HG02885 (cell line): ENCODE data around the gene TRIM2.
"Not testable (repeated sequence)": the region's sequence is repeated elsewhere in the genome, so short reads cannot be mapped to it uniquely, and the experiment has no call there.

Experiments used
- ATAC-seq: cut with Tn5 transposase; IDR thresholded peaks from one replicate; pipeline ENCODE4 v1.9.1; 2021; ENCODE audit warnings: mild to moderate bottlenecking; ENCODE audit not compliant: unreplicated experiment, poor library complexity

Gene TRIM2

GRCh38 chr4:153186046-153186728 lies 18.1 kb upstream of the TRIM2 start:
- ATAC-seq: no peak

- no peak for ATAC-seq
Observed at GRCh38 chr4:153189016-153189801, 15.0 kb upstream of the TRIM2 start.

DNA sequence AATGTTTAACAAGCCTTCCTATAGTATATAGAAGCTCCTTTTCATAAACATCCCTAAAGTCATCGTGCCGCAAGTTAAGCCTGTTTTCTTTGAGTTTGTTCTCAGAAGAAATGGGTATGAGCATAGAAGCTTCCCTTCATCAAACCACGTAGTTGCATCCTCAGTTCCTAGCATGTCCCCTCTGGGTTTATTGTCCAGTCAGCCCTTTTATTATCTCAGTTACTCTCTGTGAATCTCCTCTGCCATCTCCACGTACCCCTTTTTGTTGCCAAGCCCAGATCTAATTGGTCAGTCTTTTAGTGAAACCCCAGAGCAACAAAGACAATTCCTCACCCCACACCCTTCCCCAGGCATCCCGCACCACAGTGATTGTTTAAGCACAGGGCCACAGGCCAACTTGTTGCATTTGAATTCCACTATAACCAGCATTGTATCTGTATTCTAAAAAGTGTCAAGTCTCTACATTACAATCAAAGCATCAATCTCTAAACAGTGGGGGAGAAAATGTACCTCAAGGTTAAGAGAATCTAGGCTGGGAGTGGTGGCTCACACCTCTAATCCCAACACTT lies 12.4 kb upstream of the TRIM2 start:
- ATAC-seq: no peak

DNA sequence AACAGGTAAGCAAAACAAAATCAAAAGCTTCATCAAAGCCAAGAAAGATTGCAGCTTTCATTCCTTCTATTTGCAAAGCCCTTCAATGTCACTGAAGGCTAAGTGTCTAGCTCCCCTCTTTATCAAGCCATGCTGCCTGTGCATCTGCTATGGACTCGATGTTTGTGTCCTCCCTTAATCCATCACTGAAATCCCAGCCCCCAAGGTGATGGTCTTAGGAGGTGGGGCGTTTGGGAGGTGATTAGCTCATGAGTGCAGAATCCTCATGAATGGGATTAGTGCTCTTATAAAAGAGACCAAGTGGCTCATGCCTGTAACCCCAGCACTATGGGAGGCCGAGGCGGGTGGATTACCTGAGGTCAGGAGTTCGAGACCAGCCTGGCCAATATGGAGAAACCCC lies 6.9 kb upstream of the TRIM2 start:
- ATAC-seq: no peak

DNA sequence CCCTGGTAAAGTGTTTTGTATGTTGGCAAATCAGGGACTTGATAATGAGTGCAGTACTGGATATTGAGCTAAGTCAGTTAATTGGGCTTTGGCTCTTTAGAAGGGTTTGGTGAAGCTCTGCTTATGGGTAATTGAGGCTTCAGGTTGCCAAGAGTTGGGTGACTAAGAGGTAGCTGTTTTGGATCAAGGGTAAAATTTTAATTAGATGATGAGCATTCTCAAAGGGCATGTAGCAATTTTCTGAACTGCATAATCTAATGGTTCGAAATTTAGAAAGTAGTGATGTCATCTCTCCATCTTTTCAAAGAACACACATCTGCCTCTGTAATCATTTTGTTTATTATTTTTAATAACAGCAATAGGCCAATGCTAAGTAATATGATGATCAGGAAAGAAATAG lies 5.5 kb upstream of the TRIM2 start:
- no peak for ATAC-seq

- not testable (repeated sequence) for ATAC-seq
Observed at GRCh38 chr4:153203746-153204145, 497 bp upstream of the TRIM2 start.

GRCh38 chr4:153204728-153205648 lies 745 bp downstream of the TRIM2 start:
- peak; percentile 66 for ATAC-seq

GRCh38 chr4:153205757-153206156 lies 1.5 kb downstream of the TRIM2 start:
- no peak for ATAC-seq

DNA sequence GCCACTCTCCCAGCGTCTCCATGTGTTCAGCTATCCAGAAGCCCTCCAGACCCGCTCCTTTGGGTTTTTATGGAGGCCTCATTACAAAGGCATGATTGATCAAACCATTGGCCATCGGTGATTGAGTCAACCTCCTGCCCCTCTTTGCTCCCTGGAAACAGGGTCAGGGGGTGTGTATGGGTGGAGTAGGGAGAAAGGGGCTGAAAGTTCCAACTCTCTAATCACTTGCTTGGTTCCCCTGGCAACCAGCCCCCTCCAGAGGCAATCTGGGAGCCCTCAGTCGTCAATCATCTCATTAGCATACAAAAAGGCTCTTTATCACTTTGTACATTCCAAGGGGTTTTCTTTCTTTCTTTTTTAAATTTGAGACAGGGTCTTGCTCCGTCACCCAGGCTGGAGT lies 2.3 kb downstream of the TRIM2 start:
- ATAC-seq: no peak

- ATAC-seq: no peak
Observed at GRCh38 chr4:153207027-153207426, 2.8 kb downstream of the TRIM2 start.

DNA sequence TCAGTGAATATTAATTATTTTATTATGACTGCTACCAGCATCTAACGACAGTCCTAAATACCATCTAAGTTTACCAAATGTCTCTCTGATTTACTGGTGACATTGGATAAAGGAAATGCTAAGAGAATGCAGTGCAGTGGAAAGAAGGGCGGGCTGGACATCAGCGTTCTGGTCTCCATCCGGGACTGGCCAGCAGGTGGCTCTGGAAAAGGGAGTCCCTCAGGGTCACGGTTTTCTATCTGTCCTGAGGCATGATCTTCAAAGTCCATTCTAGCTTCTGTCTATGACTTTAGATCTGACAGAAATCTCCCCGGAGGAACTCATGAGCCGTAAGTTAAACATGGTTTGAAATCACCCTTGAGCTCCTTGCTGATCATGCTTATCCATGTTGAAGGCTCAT lies 3.3 kb downstream of the TRIM2 start:
- ATAC-seq: no peak

- ATAC-seq: no peak
Observed at GRCh38 chr4:153209410-153209809, 5.2 kb downstream of the TRIM2 start.

GRCh38 chr4:153210727-153211126 lies 6.5 kb downstream of the TRIM2 start:
- no peak for ATAC-seq

- ATAC-seq: no peak
Observed at GRCh38 chr4:153211986-153212728, 7.9 kb downstream of the TRIM2 start.

DNA sequence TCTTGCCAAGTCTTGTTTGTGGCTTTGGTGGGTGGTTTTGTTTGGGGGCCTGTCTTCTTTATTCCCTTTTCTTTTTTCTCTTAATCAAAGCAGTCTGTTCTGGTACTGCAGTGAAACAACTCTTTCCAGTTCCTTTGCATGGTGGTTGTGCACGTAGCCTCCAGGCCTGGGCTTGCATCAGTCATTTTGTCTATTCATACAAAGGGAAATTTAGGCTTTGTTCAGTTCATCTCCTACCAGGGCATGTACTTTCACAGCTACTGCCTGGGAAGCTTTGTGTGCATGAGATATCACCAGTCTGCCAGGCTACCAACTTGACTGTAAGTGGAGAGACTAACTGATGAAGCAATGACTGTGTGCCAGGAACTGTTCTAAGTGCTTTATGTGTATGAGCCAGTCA lies 8.5 kb downstream of the TRIM2 start:
- no peak for ATAC-seq

- ATAC-seq: no peak
Observed at GRCh38 chr4:153215921-153216320, 11.7 kb downstream of the TRIM2 start.

DNA sequence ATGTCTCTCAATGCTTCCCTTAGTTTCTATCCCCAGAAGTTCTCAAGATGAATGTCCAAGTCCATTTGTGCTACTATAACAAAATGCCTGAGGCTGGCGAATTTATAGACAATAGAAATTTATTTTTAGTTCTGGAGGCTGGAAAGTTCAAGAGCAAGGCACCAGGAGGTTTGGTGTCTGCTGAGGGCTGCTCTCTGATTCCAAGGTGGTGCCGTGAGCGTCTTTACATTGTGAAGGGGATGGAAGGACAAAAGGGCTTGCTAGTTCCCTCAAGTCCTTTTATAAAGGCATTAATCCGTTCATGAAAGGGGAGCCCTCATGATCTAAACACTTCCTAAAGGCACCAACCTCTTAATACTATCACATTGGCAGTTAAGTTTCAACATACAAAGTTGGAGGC lies 12.3 kb downstream of the TRIM2 start:
- no peak for ATAC-seq

DNA sequence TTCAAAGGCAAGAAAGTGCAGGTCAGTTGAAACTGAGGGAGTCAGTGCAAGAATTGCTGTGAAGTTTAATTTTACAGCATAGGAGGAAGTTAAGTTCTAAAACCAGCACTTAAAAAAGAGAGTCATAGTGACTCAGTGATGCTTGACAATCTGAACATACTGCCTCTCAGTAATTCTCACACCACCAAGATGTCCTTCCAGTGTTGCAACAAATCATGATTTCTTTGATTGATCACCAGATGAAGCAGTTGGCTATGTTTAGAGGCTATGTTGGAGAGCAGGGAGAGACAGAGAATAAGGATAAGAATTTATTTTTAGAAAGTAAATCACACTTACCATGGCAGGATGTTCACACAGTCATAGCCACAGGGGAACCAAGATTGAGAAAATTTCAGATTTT lies 13.2 kb downstream of the TRIM2 start:
- ATAC-seq: peak; percentile 66

- ATAC-seq: no peak
Observed at GRCh38 chr4:153218961-153219360, 14.7 kb downstream of the TRIM2 start.
